GM21576 (cell line): ENCODE data around the gene ERICH4.
"Not testable (repeated sequence)": the region's sequence is repeated elsewhere in the genome, so short reads cannot be mapped to it uniquely, and the experiment has no call there.

Experiments used
- ATAC-seq: cut with Tn5 transposase; IDR thresholded peaks from one replicate; pipeline ENCODE4 v1.9.1; 2021; ENCODE audit warnings: mild to moderate bottlenecking, moderate library complexity; ENCODE audit not compliant: unreplicated experiment

Gene ERICH4

GRCh38 chr19:41434450-41434849, 8.5 kb upstream of the ERICH4 start:
- no peak for ATAC-seq

- not testable (repeated sequence) for ATAC-seq
Observed at GRCh38 chr19:41435376-41435775, 7.6 kb upstream of the ERICH4 start.

- ATAC-seq, result no peak
Observed at GRCh38 chr19:41435936-41436673, 6.9 kb upstream of the ERICH4 start.

GRCh38 chr19:41436674-41436951, 6.3 kb upstream of the ERICH4 start:
- ATAC-seq, result no peak

- no peak for ATAC-seq
Observed at GRCh38 chr19:41437944-41438574, 4.9 kb upstream of the ERICH4 start.

- ATAC-seq, result peak; percentile 80
Observed at GRCh38 chr19:41439441-41440222, 3.3 kb upstream of the ERICH4 start, which contains the start of gene DMAC2. Gene DMAC2 (minus strand): TSS chr19:41439912. CDS start chr19:41439899, 13 bp downstream.

- no peak for ATAC-seq
Observed at GRCh38 chr19:41441321-41441945, 1.5 kb upstream of the ERICH4 start.

GRCh38 chr19:41443813-41444455, 978 bp downstream of the ERICH4 start:
- no peak for ATAC-seq

GRCh38 chr19:41445575-41445974, 2.6 kb downstream of the ERICH4 start:
- ATAC-seq, result no peak

GRCh38 chr19:41447732-41448332, 4.9 kb downstream of the ERICH4 start:
- ATAC-seq, result no peak

- no peak for ATAC-seq
Observed at GRCh38 chr19:41449079-41449864, 6.3 kb downstream of the ERICH4 start.

- ATAC-seq, result no peak
Observed at GRCh38 chr19:41449865-41450178, 6.9 kb downstream of the ERICH4 start.

- no peak for ATAC-seq
Observed at GRCh38 chr19:41452584-41453275, 9.8 kb downstream of the ERICH4 start.

GRCh38 chr19:41455936-41456335, 13.0 kb downstream of the ERICH4 start:
- no peak for ATAC-seq

- ATAC-seq, result no peak
Observed at GRCh38 chr19:41456342-41456918, 13.5 kb downstream of the ERICH4 start.

- peak; percentile 58 for ATAC-seq
Observed at GRCh38 chr19:41457241-41457640, 14.3 kb downstream of the ERICH4 start.

GRCh38 chr19:41462497-41462896, 19.5 kb downstream of the ERICH4 start:
- ATAC-seq, result no peak

- ATAC-seq, result not testable (repeated sequence)
Observed at GRCh38 chr19:41463257-41464256, 20.6 kb downstream of the ERICH4 start.
